Inflammatory macrophage treated with lipopolysaccharide for 1 hour (primary cell): Measurements from ENCODE around the gene SMAP2.

Experiments used
- DNase-seq, 2 donors: peaks; one replicate each; pipeline ENCODE4 v3.0.0-alpha.2; 2020 to 2022

Gene SMAP2

DNA sequence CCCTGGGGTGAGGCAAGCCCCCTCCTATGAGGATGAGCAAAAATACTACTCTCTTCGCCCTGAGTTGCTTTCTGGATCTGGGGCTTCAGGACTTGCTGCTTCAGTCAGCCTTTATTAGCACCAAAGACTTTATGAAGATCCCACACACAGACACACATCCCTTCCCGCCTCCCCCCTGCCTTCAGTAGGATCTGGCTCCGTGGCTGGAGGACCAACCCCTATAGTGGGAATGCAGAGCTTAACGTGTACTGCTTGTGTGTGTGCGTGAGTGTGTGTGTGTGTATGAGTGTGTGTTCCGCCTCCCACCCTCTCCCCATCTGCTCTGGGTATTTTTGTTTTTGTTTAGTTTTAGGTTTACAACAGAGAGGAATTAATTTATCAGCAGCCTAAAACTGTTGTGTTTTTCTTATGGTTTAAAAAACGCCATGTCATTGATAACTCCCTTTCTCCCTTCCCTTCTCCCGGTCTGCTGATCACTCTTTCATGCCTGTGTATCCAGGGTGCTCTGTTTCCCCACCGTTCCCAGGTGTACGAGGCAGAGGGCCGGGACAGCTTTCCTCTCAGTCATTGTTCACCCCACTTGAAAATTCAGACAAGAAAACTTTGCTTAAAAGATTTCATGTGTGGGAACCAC, 49.2 kb downstream of the SMAP2 start:
- no peak for DNase-seq

DNA sequence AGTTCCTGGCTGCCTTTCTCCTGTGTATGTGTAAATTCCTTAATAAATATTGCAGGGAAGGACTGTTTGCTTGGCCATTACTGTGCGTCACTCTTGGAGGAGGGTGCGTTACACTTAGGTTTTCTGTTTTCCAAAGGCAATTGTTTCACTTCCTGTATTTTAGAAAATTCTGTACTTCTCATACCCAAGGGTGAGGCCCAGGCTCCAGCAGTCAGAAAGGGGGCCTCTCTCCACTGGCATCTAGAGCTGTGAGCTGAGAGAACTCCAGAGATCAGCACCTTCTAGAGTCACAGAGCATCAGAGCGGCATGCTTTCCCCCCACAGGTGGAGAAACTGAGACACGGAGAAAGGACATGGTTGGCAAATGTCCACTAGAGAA, 49.7 kb downstream of the SMAP2 start:
- DNase-seq = peak; percentile 75 to 76

DNA sequence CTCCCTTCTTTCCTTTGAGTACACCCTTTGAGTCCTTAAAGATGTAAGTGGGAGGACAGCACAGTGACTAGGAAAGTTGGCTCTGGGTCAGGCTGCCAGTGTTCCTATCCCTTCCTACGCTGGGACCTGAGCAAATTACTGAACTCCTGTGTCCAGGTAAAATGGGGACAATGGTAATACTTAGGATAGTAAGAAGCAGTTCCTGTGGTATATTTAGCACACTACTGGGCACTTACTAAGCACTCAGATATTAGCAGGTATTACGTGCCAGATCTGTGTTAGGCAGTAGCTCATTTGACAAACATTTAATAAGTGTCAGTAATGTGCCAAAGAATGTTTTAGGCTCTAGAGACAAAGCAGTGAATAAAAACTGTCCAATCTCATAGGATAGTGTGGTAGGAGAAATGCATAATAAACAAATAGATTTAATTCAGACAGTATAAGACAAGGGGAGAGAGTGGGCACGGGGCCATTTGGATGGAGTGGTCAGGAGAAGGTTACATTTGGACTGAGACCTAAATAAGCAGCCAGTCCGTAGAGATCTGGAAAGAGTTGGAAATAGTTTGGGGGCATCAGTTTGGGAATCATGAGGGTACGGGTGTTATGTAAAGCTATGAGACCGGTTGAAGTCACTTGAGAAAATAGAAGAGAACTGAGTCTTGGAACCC, 50.6 kb downstream of the SMAP2 start:
- DNase-seq = no peak

DNA sequence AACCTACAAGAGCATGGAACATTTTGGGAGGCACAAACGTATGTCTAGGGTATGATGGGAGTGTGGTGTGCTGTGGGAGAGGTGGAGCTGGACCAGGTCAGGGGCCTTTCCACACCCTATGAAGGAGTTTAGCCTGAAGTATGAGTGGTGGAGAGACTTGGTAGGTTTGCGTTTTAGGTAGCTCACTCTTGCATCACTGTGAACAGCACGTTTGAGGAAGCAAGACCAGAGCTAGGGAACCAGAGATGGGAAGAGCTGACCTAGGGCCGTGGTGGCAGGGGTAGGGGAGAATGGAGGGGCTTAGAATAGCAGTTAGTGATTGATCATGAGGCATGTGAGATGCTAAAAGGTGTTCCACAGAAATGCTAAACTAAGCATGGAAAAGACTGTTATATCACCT, 51.7 kb downstream of the SMAP2 start:
- no peak for DNase-seq

DNA sequence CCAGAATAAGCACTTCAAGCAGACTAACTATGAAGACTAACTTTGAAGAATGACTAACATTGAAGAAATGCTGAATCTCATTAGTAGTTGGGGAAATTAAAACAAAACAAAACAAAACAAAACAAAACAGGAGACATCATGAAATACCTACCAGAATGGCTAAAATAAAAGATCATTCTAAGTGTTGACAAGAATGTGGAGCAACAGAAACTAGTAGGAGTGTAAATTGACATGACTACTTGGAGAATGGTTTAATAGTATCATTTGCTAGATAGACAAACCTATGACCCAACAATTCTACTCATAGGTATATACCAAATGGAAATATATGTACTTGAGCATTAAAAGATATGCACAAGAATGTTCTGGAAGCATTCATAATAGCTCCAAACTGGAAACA, 57.9 kb downstream of the SMAP2 start:
- no peak for DNase-seq

DNA sequence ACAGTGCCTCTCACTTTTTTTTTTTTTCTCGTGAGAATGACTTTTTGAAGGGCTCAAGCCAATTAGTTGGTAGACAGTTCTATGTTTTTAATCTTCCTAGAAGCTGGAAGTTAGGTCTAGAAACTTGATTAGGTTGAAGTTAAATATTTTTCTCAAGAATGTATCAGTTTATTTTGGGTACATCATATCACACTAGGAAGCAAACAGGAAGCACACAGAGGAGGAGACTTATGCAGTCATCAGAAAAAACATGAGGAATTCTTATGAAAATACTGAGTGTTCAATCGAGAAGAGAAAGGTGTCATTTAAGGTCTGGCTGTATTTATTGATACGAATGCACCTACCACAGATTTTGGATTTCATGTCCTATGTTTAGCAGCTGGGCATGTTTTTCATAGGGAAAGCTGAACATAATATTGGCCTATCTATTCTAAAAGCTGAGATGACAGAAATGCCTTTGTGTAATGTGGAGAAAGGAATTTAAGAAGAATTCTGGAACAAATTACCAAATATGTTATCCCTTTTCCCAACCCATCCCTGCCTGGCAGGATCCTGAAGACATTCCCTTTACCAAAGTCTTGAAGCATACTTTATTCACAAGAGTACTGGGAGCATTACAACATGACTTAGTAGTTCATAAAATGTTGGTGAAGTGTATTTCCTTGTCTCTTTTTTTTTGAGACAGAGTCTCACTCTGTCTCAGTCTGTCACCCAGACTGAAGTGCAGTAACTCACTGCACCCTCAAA, 59.3 kb downstream of the SMAP2 start:
- no peak for DNase-seq

DNA sequence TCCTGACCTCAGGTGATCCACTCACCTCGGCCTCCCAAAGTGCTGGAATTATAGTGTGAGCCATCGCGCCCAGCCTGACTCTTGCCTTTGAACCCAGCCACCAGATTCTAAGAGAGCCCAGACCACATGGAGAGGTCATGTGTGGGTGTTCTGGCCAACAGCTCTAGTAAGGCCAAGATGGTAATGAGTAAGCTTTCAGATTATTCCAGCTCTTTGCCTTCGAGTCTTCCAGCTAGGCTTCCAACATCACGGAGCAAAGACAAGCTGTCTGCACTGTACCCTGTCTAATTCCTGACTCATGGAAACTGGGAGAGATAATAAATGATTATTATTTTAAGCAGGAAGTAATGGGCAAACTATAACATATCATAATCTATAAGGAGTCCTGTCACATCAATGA, 61.9 kb downstream of the SMAP2 start:
- no peak for DNase-seq

DNA sequence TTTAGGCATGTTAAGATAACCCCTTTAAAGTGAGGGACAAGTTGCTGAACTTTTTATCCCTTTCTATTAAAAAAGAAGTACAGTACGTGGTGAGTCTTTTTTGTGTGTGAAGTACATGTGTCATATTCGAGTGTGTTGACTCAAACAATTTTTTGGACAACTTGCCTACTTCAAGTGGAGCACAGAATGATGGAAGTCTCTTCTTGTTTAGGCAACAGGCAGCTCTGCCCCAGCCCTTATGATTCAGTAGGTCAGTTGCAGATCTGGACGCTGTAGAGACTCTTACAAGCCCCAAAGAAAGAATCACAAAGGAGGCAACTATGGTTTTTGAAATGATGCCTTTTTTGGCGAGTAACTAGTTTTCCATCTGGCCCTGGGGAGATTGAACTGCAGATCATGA, 62.3 kb downstream of the SMAP2 start:
- no peak for DNase-seq

DNA sequence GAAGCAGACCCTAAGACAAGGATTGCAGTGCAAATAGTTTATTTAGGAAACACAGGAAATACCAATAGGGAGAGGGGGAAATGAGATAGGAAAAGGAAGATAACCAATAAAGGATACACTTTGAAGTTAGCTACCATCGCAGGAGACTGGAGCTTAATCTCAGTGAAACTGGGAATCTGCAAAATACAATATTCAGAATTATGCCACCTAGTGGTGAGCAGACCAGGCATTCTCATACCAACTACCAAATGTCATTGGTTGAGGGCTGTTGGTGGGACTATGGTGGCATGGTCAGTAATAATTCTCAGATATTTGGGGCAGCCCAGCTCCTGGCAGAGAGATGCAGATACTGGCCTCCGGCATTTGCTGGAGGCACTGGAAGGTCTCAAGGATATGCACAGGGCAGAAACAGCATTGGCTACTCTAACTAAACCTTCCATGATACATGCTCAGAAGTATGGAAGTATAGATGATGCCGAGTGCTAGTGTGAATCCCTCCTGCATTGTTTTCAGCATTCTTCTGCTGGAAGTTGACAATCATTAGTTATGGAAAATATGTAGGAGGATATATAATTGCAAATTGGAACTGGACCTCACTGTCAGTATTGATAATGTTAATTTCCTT, 65.0 kb downstream of the SMAP2 start:
- peak; percentile 24 to 60 for DNase-seq

DNA sequence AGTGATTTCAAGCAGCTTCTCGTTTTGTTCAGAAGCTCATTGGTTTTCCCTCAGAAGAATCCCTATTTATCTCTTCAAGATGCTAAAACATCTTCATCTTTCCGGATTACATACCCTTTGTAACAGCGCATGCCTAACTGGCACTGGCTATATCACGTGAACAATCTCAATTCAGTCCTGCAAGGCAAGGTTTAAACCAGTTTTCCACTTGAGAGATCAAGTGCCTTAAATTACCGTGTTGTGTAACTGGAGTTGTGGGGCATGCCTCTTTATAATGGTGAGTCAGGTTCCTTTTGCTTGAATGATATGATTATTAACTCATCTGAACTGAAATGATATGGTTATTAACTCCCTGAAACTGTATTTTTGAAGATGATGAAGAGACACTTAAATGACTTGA, 65.7 kb downstream of the SMAP2 start:
- DNase-seq = no peak

DNA sequence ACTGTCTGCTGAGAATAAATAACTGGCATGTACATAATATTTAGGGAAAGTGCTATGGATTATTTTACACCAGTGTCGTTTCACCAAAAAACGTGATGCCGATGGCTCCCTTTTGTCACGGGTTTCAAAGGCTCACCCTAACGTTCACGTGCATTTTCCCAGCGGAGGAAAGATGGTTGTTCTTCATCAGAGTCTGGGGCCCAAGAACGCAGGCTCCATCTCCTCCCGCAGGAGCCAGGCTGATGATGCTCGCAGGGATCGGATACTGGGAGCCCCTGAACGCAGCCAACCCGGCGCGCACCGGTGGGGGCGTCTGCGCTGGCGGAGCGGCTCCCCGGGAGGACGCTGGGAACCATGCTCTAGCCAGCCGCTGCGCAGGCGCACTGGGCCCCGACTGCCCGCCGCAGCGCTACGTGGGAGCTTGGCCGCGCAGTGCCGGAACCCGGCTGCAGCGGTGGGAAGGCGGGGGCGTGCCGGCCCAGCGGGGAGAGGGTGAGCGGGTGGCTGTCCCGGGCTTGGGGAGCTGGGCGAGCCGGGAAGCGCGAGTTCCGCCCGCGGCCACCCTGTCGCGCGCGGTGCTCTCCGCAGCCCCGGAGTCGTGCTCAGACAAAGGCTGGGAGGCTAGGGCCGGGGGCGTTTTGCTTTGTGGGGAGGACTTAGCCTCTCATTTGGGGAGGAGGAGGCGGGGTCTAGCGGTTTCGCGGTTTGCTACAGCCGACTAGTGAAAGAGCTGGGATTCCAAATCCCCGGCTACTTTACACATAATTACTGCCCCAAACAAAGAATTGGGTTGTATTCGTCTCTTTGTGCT, 76.4 kb downstream of the SMAP2 start, which contains the start of gene ZFP69B:
ZFP69B (plus strand) TSS at position 793 of the 811 bp plus-strand sequence. CDS start 486 bp downstream, outside the sequence.
- DNase-seq = peak; percentile 79 to 93

DNA sequence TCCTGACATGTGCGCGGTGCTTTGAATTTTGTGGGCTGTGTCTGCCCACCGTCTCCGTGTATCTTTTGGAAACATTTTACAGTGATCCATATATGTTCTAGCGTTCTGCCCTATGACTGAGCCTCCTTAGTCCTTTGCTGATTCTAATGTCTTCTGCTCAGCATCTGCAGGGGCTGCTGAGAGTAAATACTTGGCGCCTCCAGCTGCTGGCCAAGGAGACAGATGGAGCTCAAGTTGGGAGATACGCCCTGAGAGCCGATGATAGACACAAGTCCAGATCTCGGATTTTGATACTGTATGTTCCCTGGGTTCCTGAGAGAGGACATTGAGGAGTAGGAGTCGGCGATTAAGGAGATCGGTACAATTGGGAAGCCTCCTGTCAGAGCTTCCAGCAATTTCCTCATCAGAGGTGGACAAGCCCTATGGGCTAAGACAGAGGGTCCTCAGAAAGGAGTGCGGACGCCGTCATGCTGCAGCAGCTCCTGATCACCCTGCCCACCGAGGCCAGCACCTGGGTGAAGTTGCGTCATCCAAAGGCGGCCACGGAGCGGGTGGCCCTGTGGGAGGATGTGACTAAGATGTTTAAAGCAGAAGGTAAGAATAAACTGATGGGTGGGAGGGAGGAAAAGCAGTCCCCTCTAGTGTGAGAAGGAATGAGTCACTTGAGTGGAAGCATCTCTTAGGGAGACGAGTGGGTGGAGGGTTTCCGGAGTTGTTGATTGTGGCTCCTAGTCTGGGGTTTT, 77.1 kb downstream of the SMAP2 start:
- DNase-seq = peak; percentile 54 to 82

DNA sequence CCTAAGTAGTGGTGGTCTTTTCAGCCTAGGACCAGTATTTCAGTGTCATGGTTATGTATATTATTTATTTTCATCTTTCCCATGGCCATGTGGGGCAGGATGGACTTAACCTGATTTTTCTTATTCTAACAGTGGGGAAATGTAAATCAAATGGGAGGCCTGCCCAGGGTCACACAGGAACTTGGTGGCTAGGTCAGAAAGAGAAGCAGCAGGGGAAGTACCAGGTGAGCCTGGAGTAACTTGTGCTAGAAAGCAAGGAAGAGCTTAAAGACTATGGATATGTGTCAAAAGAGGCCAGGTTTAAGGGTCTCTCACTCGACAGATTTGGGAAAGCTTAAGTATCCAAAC, 77.7 kb downstream of the SMAP2 start:
- no peak for DNase-seq

DNA sequence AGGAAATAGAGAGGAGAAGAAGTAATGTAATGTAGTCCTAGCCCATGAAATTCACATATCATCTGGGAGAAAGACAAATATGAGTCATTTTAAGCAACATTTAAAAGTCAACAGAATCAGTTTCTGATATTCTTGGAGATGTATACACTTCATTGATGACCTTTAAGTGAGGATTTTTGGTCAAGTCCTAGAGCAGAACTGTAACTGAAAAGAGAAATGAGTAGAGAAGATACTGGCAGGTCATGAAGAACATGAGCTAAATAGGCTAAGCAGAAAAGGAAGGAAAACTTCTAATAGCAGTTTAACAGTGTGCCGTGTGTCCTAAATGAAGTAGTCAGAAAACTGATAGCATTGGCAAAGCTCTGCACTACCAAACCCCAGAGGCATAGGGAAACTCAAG, 81.3 kb downstream of the SMAP2 start:
- no peak for DNase-seq

DNA sequence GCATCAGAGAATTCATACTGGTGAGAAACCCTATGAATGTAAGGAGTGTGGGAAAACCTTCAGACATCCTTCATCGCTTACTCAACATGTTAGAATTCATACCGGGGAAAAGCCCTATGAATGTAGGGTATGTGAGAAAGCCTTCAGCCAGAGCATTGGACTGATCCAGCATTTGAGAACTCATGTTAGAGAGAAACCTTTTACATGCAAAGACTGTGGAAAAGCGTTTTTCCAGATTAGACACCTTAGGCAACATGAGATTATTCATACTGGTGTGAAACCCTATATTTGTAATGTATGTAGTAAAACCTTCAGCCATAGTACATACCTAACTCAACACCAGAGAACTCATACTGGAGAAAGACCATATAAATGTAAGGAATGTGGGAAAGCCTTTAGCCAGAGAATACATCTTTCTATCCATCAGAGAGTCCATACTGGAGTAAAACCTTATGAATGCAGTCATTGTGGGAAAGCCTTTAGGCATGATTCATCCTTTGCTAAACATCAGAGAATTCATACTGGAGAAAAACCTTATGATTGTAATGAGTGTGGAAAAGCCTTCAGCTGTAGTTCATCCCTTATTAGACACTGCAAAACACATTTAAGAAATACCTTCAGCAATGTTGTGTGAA, 89.5 kb downstream of the SMAP2 start:
- no peak for DNase-seq

DNA sequence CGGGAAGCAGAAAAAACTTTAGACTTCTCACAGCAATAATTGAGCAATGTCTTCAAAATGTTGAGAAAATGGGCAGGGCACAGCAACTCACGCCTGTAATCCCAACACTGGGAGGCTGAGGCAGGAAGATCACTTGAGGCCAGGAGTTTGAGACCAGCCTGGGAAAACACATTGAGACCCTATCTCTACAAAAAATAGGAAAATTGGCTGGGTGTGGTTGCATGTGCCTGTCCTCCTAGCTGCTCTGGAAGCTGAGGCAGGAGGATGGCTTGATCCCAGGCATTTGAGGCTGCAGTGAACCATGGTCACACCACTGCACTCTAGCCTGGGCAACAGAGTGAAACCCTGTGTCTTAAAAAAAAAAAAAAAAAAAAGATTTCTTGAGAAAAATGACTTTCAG, 95.8 kb downstream of the SMAP2 start:
- no peak for DNase-seq
